SK-N-SH treated with all-trans-retinoic acid at 6 μM for 48 hours (cell line): ENCODE data around the gene CPA3.

Experiments
- ATAC-seq: fragments of 200-7000 bp; cut with Tn5 transposase; 3 replicates; pipeline ENCODE4 v1.9.1; 2020; ENCODE audit warnings: mild to moderate bottlenecking, moderate library complexity
- CSDC2 ChIP-seq: fragments of 250-450 bp; sonication (Bioruptor Pico); IDR thresholded peaks from 2 replicates; pipeline ENCODE4 v1.5.0; 2020; ENCODE audit warnings: mild to moderate bottlenecking, moderate library complexity
- GLIS3 ChIP-seq: fragments of 250-450 bp; sonication (Bioruptor Pico); IDR thresholded peaks from 2 replicates; pipeline ENCODE4 v1.5.0; 2020; ENCODE audit warnings: mild to moderate bottlenecking, moderate library complexity
- POU6F1 ChIP-seq: fragments of 250-450 bp; sonication (Bioruptor Pico); IDR thresholded peaks from 2 replicates; pipeline ENCODE4 v1.8.0; 2021; ENCODE audit warnings: low read depth, mild to moderate bottlenecking, moderate library complexity, borderline replicate concordance
- RARB ChIP-seq: fragments of 250-450 bp; sonication (Bioruptor Pico); IDR thresholded peaks from 2 replicates; pipeline ENCODE4 v1.8.0; 2021; ENCODE audit warnings: mild to moderate bottlenecking, moderate library complexity
- SNAI2 ChIP-seq: fragments of 250-450 bp; sonication (Bioruptor Pico); IDR thresholded peaks from 2 replicates; pipeline ENCODE4 v1.5.0; 2020; ENCODE audit warnings: mild to moderate bottlenecking, moderate library complexity
- TCF4 ChIP-seq: fragments of 250-450 bp; sonication (Bioruptor Pico); IDR thresholded peaks from 2 replicates; pipeline ENCODE4 v1.8.0; 2021; ENCODE audit warnings: mild to moderate bottlenecking, moderate library complexity, borderline replicate concordance
- TOX ChIP-seq: fragments of 250-450 bp; sonication (Bioruptor Pico); IDR thresholded peaks from 2 replicates; pipeline ENCODE4 v1.8.0; 2021; ENCODE audit warnings: mild to moderate bottlenecking, moderate library complexity, borderline replicate concordance
- TSHZ2 ChIP-seq: fragments of 250-450 bp; sonication (Bioruptor Pico); IDR thresholded peaks from 2 replicates; pipeline ENCODE4 v1.5.0; 2020; ENCODE audit warnings: mild to moderate bottlenecking, moderate library complexity
- ZFP3 ChIP-seq: fragments of 250-450 bp; sonication (Bioruptor Pico); IDR thresholded peaks from 2 replicates; pipeline ENCODE4 v1.5.0; 2020; ENCODE audit warnings: mild to moderate bottlenecking, moderate library complexity
- ZNF70 ChIP-seq: fragments of 450-650 bp; formaldehyde crosslinking; IDR thresholded peaks from 2 replicates; pipeline ENCODE4 v1.5.0; 2020; ENCODE audit warnings: mild to moderate bottlenecking, moderate library complexity
- ZNF8 ChIP-seq: fragments of 450-650 bp; formaldehyde crosslinking; IDR thresholded peaks from 2 replicates; pipeline ENCODE4 v1.5.0; 2020; ENCODE audit warnings: mild to moderate bottlenecking, moderate library complexity
- TF ChIP-seq, protein P1 (sequence below): fragments of 250-450 bp; sonication (Bioruptor Pico); IDR thresholded peaks from 2 replicates; pipeline ENCODE4 v1.5.1; 2021; ENCODE audit warnings: mild to moderate bottlenecking, moderate library complexity
- TF ChIP-seq, protein P2 (sequence below): fragments of 250-450 bp; sonication (Bioruptor Pico); IDR thresholded peaks from 2 replicates; pipeline ENCODE4 v1.8.0; 2020; ENCODE audit warnings: mild to moderate bottlenecking, moderate library complexity, borderline replicate concordance

The CPA3 gene

DNA sequence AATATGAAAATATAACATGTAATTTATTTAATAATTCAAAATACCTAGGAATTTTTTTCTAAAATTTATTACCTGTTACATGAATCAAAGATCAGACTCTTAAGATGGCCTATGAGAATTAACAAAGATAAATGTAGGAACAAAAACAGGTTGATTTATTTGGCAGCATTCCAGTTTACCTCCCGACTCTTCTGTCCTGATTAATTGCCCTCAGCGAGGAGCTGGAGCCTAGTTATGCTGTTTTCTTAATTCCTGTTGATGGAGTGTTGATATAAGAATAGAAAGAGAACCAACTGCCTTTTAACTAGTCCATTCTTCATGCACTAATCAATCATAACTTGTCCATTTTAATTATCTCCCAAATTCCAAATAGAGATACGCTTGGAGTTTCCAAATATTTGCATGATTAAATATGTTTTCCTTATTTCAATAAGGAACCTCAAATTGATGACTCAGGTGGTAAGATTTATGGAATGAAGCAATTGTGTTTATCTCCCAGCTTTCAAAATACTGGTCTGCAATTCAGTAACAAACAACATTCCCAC is 48.0 kb upstream of the CPA3 start (continued):
- TF ChIP-seq TSHZ2 (CRISPR knock-in tag) (0 out of 2 replicates have a peak, but pooled peaks have one; percentile 27), RARB (CRISPR knock-in tag) (no peak)
- TF ChIP-seq, all 23 proteins: peak for 6

DNA sequence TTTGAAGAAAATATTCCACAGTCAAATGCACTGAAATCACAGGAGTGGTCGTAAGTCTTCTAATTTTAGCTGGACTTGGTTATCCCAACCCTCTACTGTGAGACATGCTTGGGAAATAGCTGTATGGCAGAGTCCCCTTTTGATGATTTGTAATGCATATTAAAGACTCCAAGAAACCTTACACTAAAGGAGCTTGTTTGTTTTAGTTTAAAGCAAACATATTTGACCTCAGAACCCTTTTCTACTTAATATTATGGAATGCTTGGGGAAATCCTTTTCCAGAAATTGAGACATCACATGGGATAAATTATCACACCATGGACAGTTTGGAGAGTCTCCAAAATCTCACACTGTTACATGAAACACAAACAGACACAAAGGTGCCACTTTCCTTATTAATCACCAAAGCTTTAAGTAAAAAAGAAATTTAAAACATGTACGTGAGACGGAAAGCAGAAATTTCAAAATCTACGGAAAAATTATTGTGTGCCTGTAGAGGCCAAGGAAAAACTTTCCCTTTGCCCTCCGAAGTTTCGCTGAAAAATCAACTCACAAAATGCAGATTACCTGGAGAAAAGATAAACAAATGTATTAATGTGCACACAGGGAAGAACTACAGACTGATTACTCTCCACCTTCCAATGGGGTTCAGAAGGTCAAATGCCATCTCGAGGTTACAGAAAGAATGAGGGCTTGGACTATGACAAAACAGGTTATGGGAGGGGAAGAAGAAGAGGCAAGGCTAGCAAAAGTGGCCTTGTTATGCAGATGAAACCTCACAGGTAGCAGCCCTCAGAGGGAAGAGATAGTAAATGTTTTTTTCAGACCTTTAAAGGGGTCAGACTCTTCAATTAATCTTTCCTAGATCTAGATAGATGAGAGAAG is 44.5 kb upstream of the CPA3 start:
- no peak for ATAC-seq

More for the DNA sequence above, 44.5 kb upstream of the CPA3 start:
- no peak for TF ChIP-seq ZNF8 (CRISPR knock-in tag)
- TF ChIP-seq, protein P1, sequence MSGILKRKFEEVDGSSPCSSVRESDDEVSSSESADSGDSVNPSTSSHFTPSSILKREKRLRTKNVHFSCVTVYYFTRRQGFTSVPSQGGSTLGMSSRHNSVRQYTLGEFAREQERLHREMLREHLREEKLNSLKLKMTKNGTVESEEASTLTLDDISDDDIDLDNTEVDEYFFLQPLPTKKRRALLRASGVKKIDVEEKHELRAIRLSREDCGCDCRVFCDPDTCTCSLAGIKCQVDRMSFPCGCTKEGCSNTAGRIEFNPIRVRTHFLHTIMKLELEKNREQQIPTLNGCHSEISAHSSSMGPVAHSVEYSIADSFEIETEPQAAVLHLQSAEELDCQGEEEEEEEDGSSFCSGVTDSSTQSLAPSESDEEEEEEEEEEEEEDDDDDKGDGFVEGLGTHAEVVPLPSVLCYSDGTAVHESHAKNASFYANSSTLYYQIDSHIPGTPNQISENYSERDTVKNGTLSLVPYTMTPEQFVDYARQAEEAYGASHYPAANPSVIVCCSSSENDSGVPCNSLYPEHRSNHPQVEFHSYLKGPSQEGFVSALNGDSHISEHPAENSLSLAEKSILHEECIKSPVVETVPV (CRISPR knock-in tag) = no peak
- TF ChIP-seq POU6F1 (CRISPR knock-in tag) = no peak
- TF ChIP-seq SNAI2 = no peak
- TF ChIP-seq CSDC2 = no peak
- TF ChIP-seq ZFP3 (CRISPR knock-in tag) = no peak
- no peak for TF ChIP-seq TCF4
- no peak for TF ChIP-seq TOX (CRISPR knock-in tag)
- TF ChIP-seq RARB (CRISPR knock-in tag) = no peak
- no peak for TF ChIP-seq GLIS3 (CRISPR knock-in tag)
- no peak for TF ChIP-seq ZNF70 (CRISPR knock-in tag)
- no peak for TF ChIP-seq TSHZ2 (CRISPR knock-in tag)
- TF ChIP-seq, protein P2, sequence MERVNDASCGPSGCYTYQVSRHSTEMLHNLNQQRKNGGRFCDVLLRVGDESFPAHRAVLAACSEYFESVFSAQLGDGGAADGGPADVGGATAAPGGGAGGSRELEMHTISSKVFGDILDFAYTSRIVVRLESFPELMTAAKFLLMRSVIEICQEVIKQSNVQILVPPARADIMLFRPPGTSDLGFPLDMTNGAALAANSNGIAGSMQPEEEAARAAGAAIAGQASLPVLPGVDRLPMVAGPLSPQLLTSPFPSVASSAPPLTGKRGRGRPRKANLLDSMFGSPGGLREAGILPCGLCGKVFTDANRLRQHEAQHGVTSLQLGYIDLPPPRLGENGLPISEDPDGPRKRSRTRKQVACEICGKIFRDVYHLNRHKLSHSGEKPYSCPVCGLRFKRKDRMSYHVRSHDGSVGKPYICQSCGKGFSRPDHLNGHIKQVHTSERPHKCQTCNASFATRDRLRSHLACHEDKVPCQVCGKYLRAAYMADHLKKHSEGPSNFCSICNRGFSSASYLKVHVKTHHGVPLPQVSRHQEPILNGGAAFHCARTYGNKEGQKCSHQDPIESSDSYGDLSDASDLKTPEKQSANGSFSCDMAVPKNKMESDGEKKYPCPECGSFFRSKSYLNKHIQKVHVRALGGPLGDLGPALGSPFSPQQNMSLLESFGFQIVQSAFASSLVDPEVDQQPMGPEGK = no peak
